ENCODE results near the gene F10.

DNA sequence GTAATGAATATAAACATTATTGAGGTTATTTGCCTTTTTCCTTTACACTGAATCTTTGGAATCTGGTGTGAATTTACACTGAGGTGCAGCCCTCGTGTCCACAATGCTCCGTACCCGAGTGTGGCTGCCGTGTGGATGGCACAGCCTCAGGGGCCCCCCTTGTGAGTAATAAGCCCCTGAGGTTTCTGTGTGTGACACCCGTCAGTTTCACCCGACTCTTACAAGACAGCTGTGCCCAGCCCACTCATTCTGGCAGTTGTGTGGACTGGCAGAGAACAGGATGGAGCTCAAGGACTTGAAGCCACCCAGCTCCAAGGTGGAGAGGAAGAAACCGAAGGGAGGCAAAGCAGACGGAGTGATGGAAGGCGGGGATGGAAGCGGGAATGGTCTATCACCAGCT is 43.7 kb downstream of the F10 start:
- TF ChIP-seq POLR2AphosphoS5 (IDR thresholded peaks at IDR 0.05; ENCODE audit: insufficient read depth, low read depth, low read length): no peak
- TF ChIP-seq, protein P1, sequence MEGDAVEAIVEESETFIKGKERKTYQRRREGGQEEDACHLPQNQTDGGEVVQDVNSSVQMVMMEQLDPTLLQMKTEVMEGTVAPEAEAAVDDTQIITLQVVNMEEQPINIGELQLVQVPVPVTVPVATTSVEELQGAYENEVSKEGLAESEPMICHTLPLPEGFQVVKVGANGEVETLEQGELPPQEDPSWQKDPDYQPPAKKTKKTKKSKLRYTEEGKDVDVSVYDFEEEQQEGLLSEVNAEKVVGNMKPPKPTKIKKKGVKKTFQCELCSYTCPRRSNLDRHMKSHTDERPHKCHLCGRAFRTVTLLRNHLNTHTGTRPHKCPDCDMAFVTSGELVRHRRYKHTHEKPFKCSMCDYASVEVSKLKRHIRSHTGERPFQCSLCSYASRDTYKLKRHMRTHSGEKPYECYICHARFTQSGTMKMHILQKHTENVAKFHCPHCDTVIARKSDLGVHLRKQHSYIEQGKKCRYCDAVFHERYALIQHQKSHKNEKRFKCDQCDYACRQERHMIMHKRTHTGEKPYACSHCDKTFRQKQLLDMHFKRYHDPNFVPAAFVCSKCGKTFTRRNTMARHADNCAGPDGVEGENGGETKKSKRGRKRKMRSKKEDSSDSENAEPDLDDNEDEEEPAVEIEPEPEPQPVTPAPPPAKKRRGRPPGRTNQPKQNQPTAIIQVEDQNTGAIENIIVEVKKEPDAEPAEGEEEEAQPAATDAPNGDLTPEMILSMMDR (IDR thresholded peaks at IDR 0.05; ENCODE audit: extremely low read depth in 1 of 2, insufficient read depth in 1 of 2, low read depth in 1 of 2, low read length in 2 of 2): no peak
- TF ChIP-seq POLR2A (IDR thresholded peaks at IDR 0.05; ENCODE audit: low read depth, low read length): no peak
- no peak for TF ChIP-seq JUN (IDR thresholded peaks at IDR 0.05; ENCODE audit: borderline replicate concordance, insufficient read depth, insufficient read length, low read depth)
- no peak for TF ChIP-seq EZH2 (IDR thresholded peaks at IDR 0.05; ENCODE audit: borderline replicate concordance, low read depth, low read length, severe bottlenecking)

All from endothelial cell of umbilical vein (primary cell).